Measurements from ENCODE around the gene CLTB.

CLTB gene

DNA sequence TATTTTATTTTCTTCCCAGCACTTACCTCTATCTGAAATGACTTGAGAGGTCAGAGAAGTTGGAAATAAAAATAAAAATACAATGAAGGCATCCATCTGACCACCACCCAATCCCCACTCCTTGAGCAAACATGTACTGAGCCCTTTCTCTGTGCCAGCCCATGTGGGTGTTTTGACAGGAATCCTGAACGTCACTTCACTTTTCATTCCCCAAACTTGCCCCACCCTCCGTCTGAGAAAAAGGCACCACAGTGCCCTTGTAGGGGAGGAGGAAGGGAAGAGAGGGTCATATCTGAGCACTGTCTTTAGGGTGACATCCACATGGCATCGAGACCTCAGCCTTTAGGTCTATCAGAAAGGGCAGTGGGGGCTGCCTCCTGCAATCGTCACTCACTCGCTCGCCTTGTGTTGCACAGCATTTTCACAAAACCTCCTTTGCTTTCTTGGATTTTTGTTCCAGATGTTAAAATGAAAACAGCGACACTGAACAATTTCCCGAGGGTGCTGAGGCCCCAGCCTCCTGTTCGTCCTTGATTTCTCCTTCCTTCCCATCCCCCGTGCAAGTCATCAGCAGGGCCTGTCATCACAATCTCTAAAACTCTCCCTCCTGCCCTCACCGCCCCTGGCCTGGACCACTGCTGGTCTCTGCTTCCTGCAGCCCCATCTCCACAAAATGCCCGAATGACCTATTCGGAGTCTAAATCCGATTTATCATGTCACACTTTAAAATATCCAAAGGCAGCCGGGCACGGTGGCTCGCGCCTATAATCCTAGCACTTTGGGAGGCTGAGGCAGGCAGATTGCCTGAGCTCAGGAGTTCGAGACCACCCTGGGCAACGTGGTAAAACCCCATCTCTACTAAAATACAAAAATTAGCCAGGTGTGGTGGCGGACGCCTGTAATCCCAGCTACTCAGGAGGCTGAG is 14.8 kb downstream of the CLTB start:
- DNase-seq (ENCODE audit: low read depth), result no peak

DNA sequence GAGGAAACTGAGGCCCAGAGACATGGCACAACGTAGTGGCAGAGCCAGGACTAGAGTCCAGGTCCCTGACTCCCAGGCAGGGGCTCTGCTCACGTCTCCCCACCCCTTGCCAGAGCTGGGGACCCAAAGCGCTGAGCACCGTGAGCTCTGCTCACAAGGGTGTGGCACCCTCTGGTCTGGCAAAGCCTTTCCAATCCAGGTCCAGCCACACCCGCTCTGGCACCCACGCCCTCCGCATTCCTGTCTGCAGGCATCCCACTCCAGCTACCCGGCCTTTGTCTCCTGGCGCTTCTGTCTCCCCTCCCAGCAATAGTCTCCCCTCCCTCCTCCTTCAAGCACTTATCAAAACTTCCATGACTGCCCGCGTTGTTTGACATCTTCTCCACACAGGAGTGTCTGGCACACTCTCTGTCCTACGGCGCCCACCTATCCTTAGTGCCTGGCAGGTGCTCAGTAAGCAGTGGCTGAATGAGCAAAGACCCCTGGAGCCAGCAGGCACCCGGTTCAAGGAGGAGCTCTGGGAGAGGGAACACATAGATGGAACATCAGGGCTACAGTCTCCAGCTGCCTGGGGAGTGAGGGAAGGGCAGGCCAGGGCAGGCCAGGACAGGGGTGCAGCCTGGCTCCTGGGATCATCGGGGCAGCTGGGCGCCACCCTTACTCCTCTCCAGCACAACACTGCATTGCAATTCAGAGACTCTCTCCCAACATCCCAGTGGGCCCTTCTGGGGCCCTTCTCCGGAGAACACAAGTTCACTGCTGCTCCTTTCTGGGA is 15.8 kb downstream of the CLTB start:
- DNase-seq (ENCODE audit: low read depth), result no peak

DNA sequence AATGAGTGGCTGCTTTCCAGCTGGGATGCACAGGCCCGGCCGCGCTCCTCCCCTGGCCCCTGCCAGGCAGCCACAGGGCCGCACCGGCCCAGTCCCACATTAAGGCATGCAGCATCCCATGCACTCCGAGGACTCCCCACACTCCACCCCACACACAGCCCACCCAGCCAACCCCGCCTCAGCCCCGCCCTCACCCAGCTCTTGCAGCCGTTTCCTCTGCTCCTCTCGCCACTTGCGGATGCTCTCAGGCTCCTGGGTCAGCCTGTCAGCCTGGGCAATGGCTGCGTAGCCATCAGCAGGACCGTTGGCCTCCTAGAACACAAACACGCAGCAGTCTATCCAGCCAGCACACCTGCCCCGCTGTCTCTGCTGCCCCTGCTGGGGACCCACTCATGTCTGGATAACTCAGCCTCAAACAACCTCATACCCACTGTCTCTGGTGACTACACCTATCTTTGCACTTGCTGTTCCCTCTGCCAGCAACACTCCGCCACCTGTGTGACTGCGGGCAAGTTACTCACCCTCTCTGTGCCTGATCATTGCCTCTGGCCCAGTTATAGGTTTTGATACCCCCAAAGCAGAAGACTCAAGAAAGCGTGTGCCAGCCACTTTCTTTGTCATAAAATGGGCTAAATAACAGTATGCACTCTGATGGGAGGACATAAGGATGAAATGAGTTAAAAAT is 18.5 kb downstream of the CLTB start:
- no peak for DNase-seq (ENCODE audit: low read depth)

DNA sequence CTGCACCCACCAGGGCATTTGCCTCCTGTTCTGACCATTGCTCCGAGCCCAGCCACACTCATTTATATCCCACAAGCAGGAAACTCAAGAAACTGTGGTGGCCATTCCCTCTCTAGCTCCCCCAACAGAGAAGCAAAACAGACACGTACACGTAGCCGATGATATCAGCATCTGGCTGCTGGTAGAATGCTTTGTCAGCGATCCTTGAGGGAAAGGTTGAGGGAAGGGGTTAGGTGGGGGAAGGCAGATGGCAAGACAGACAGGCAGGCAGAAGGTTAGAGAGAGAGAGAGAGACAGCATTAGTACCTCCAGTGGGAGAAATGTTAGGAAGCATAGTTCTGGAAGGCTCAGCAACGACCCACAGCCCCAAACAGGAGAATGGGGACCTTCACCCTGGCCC is 20.0 kb downstream of the CLTB start:
- DNase-seq (ENCODE audit: low read depth), result no peak

DNA sequence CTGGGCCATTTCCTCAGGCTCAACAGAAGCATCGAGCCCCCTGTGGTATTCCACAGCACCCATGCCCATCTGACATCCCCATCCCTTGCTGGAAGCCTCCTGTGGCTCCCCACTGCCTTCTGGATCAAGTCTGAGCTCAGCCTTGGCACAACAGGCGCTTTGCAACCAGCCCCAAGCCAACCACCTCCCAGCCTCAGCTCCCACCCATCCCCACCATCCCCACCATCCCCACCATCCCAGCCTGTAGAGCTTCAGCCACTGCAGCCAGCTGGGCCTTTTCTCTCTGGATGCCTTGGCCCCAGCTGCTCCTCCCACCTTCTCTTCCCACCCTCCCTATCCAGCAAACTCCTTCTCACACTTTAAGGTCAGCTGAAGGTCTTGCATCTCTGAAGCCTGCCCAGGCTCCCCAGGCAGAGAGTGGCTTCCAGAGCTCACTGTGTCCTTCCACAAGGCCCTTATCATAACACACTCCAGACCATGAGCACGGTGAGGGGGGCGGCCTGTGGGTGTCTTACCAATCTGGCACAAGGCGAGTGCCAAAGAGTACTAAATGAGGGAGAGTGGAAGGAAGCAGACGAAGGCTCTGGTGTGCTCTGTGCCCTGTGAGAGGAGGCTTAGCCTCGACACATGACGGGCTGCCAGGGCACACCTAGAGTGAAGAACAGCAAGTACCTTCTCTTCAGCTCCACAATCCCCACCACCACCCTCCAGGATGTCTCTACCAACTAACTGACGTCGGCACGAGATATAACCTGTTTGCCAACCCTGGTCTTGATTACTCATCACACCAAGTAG is 21.3 kb downstream of the CLTB start:
- DNase-seq (ENCODE audit: low read depth), result no peak

DNA sequence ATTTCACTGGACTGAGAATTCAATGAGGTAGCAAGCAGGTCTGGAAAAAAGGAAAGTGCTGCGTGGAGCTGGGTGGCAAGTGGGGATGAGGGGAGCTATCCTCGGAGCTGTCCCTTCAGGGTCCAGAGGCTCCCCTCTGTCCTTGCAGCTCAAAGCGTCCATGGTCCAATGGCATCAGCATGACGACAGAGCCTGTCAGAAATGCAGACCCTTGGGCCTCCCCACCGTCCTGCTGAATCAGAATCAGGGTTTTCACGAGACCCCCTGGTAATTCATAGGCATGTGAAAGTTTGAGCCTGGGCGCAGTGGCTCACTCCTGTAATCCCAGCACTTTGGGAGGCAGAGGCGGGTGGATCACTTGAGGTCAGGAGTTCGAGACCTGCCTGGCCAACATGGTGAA is 22.2 kb downstream of the CLTB start:
- DNase-seq (ENCODE audit: low read depth), result no peak

GRCh38 chr5:176392526-176392925 is 23.8 kb downstream of the CLTB start:
- no peak for DNase-seq (ENCODE audit: low read depth)

DNA sequence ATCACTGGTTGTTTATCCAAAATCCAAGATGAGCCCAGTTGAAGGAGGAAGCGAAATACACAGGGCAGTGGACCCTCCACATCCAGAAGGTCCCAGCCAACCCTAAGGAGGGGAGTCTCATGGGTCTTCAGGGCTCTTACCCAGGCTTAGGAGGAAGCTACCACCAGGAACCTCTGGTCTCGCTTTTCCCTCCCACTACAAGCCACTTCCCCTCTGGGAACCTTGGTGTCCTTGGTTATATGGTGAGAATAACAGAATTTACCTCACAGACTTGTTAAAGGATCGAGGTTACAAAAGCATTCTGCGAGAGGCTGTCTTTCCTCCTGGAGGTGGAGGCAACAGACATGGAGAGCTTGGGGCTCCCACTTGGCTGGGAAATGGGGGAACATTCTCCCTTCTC is 24.3 kb downstream of the CLTB start:
- no peak for DNase-seq (ENCODE audit: low read depth)

GRCh38 chr5:176391479-176391878 is 24.9 kb downstream of the CLTB start:
- DNase-seq (ENCODE audit: low read depth), result no peak

DNA sequence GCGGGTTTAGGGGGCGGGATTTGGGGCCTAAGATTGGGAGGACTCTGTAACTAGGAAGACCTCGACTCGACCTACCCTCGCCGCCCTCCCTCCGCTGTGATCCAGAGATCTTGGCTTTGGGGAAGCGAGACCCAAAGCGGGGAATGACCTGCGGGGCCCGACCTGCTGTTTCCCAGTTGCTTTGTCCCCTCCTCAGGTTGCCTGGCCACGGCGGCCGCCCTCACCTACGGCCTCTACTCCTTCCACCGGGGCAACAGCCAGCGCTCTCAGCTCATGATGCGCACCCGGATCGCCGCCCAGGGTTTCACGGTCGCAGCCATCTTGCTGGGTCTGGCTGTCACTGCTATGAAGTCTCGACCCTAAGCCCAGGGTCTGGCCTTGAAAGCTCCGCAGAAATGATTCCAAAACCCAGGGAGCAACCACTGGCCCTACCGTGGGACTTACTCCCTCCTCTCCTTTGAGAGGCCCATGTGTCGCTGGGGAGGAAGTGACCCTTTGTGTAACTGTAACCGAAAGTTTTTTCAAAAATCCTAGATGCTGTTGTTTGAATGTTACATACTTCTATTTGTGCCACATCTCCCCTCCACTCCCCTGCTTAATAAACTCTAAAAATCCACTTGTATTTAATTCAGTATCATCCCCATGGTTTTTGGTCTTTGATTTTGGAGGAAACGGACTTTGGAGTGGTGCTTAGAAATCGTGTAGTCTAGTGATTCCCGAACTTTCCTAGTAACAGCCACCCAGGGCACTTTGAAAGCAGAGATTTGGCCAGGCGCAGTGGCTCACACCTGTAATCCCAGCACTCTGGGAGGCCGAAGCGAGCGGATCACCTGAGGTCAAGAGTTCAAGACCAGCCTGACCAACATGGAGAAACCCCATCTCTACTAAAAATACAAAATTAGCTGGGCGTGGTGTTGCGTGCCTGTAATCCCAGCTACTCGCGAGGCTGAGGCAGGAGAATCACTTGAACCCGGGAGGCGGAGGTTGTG is 26.9 kb downstream of the CLTB start:
- DNase-seq (ENCODE audit: low read depth), result no peak

DNA sequence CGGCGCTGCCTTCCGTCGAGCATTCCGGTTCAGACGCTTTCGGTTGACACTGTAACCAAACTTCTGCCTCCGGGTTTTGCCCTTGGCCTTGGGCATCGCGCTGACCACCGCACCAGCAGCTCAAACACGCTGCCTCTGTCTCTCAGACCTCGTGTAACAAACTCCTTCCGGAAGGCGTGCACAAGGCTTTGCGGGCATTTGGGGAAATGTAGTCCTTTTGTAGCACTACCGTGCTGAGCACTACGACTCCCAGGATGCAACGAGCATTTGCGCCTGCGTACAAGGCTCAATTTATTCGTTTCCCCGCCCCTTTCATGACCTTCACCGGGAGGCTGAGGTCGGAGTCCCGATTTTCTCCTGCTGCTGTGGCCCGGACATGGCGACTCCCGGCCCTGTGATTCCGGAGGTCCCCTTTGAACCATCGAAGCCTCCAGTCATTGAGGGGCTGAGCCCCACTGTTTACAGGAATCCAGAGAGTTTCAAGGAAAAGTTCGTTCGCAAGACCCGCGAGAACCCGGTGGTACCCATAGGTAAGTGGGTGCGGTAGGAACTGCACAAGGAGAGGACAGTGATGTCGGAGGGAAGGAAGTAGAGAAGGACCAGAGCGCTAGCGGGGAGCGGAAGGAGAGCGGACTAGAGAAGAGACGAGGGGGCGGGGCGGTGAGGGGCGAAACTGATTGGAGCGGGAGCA is 27.8 kb downstream of the CLTB start, which contains the start of the genes HIGD2A and NOP16:
Gene HIGD2A, plus strand, starts transcription at position 308 of the 691 bp plus-strand sequence. Its CDS starts 69 bp downstream, at position 377.
Gene NOP16, minus strand, starts transcription at position 155 of the 691 bp plus-strand sequence. Its CDS starts 59 bp downstream, at position 96.
- peak; percentile 97 for DNase-seq (ENCODE audit: low read depth)

- DNase-seq (ENCODE audit: low read depth), result no peak
Measured at GRCh38 chr5:176388003-176388443, 28.3 kb downstream of the CLTB start.

GRCh38 chr5:176387384-176387925 is 28.9 kb downstream of the CLTB start:
- no peak for DNase-seq (ENCODE audit: low read depth)

- DNase-seq (ENCODE audit: low read depth), result no peak
Measured at GRCh38 chr5:176386491-176386890, 29.8 kb downstream of the CLTB start.

- DNase-seq (ENCODE audit: low read depth), result no peak
Measured at GRCh38 chr5:176384991-176385390, 31.3 kb downstream of the CLTB start.

DNA sequence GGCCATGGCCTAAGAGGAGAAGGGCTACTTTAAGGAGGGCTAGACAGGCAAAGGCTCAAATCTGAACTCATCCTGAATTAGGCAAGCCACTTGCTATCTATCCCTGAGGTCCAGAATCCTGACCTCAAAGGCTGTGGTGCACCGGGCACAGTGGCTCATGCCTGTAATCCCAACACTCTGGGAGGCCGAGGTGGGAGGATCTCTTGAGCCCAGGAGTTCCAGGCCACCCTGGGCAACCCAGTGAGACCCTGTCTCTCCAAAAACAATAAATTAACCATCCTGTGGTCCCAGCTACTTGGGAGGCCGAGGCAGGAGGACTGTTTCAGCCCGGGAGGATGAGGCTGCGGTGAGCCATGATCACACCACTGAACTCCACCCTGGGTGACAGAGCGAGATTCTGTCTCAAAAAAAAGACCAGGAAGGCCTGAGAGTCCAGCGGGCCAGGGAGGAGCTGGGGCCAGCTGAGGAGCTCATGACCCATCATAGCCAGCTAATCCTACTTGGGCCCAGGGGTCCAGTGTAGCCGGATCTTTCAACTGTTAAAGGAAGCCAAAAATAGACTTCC is 31.9 kb downstream of the CLTB start:
- DNase-seq (ENCODE audit: low read depth), result no peak

GRCh38 chr5:176383961-176384360 is 32.4 kb downstream of the CLTB start:
- DNase-seq (ENCODE audit: low read depth), result no peak

- DNase-seq (ENCODE audit: low read depth), result no peak
Measured at GRCh38 chr5:176383248-176383905, 33.0 kb downstream of the CLTB start.
